DND-41 (cell line): ENCODE measurements around the gene SGO2.

Source experiments
- EZH2 ChIP-seq: IDR thresholded peaks from 3 replicates; pipeline ENCODE4 v1.6.1; 2012; ENCODE audit warnings: borderline replicate concordance, low read depth, mild to moderate bottlenecking, moderate library complexity, low read length, inconsistent platforms; ENCODE audit not compliant: severe bottlenecking
- TF ChIP-seq, protein P1 (sequence below): IDR thresholded peaks from 2 replicates; pipeline ENCODE4 v1.5.1; 2012; ENCODE audit warnings: borderline replicate concordance, low read length, moderate library complexity, mild to moderate bottlenecking; ENCODE audit not compliant: poor library complexity, severe bottlenecking; ENCODE audit errors: extremely low read depth

- TF ChIP-seq, protein P1, sequence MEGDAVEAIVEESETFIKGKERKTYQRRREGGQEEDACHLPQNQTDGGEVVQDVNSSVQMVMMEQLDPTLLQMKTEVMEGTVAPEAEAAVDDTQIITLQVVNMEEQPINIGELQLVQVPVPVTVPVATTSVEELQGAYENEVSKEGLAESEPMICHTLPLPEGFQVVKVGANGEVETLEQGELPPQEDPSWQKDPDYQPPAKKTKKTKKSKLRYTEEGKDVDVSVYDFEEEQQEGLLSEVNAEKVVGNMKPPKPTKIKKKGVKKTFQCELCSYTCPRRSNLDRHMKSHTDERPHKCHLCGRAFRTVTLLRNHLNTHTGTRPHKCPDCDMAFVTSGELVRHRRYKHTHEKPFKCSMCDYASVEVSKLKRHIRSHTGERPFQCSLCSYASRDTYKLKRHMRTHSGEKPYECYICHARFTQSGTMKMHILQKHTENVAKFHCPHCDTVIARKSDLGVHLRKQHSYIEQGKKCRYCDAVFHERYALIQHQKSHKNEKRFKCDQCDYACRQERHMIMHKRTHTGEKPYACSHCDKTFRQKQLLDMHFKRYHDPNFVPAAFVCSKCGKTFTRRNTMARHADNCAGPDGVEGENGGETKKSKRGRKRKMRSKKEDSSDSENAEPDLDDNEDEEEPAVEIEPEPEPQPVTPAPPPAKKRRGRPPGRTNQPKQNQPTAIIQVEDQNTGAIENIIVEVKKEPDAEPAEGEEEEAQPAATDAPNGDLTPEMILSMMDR = no peak
- no peak for TF ChIP-seq EZH2
Measured at GRCh38 chr2:200608341-200609027, 82.5 kb downstream of the SGO2 start.
